A549 (cell line): ENCODE measurements around the gene SLC25A11. TPM values are rescaled to one million over a fixed set of nuclear protein-coding genes. Genes with fewer than 3 reads are reported as not detected.

Source experiments
- ATAC-seq, 2 experiments: fragments of 200-7000 bp in 1 of 2; fragments of >200 bp in 1 of 2; cut with Nextera tagmentation in 1 of 2; cut with Tn5 transposase in 1 of 2; 3 replicates each; pipeline versions ENCODE4 v1.8.0 to v1.9.1; 2018 to 2020; ENCODE audit warnings: mild to moderate bottlenecking in 1 of 2, moderate library complexity in 1 of 2
- CTCF ChIA-PET: fragments of 300-600 bp; sonication (Branson Sonifier 250); formaldehyde crosslinking; extraction: SDS; loops from one replicate; lab custom pipeline; 2021; ENCODE audit warnings: antibody characterized with exemption, inconsistent platforms; lab: Yijun Ruan, JAX
- POLR2A ChIA-PET: fragments of 350-600 bp; formaldehyde crosslinking; extraction: SDS; loops from one replicate; lab custom pipeline; 2021; ENCODE audit warnings: antibody characterized with exemption, inconsistent platforms; lab: Yijun Ruan, JAX
- DNase-seq, 2 experiments: peaks; one replicate each; pipeline versions ENCODE4 v3.0.0 to v3.0.0-alpha.2; 2011 to 2016; ENCODE audit warnings: low read depth in 1 of 2, low spot score in 1 of 2
- FAIRE-seq: peaks from 2 replicates; lab custom pipeline; 2011; peaks lifted over from hg19 to GRCh38; lab: Jason Lieb, UNC
- H3K27ac ChIP-seq, 2 experiments: fragments of >200 bp; sonication (Bioruptor Twin); formaldehyde crosslinking; 3 replicates each; pipeline ENCODE4 v1.5.1; 2016 to 2017
- H3K4me1 ChIP-seq: fragments of >200 bp; sonication (Bioruptor Twin); formaldehyde crosslinking; 3 replicates; pipeline ENCODE4 v1.6.1; 2016
- H3K4me2 ChIP-seq: fragments of >200 bp; sonication (Bioruptor Twin); formaldehyde crosslinking; 3 replicates; pipeline ENCODE4 v1.6.1; 2016
- H3K4me3 ChIP-seq: fragments of >200 bp; sonication (Bioruptor Twin); formaldehyde crosslinking; 3 replicates; pipeline ENCODE4 v1.5.1; 2016
- H3K9me3 ChIP-seq: fragments of >200 bp; sonication (Bioruptor Twin); formaldehyde crosslinking; 3 replicates; pipeline ENCODE4 v1.6.1; 2016
- CEBPB ChIP-seq, 2 experiments: fragments of >200 bp in 1 of 2; sonication (Bioruptor Twin) in 1 of 2; formaldehyde crosslinking in 1 of 2; IDR thresholded peaks; 2 replicates each; pipeline ENCODE4 v1.6.1; 2012 to 2016
- CHD2 ChIP-seq: fragments of 150-350 bp; IDR thresholded peaks from 2 replicates; pipeline ENCODE4 v1.6.1; 2014; ENCODE audit warnings: low read length; ENCODE audit not compliant: partially characterized antibody
- CHD4 ChIP-seq: fragments of 200-600 bp; sonication (generic); IDR thresholded peaks from 2 replicates; pipeline ENCODE4 v1.6.1; 2016; ENCODE audit warnings: antibody characterized with exemption, mild to moderate bottlenecking, borderline replicate concordance
- CTCF ChIP-seq: fragments of >200 bp; sonication (Bioruptor Twin); formaldehyde crosslinking; IDR thresholded peaks from 3 replicates; pipeline ENCODE4 v1.5.1; 2016
- ESRRA ChIP-seq: fragments of 150-350 bp; IDR thresholded peaks from 2 replicates; pipeline ENCODE4 v1.6.1; 2014; ENCODE audit warnings: mild to moderate bottlenecking, low read length, borderline replicate concordance
- FOSB ChIP-seq: fragments of 250-450 bp; sonication (Bioruptor Pico); IDR thresholded peaks from 2 replicates; pipeline ENCODE4 v1.5.0; 2020; ENCODE audit warnings: mild to moderate bottlenecking, moderate library complexity
- FOXS1 ChIP-seq: fragments of 250-450 bp; sonication (Bioruptor Pico); IDR thresholded peaks from 2 replicates; pipeline ENCODE4 v1.5.0; 2020; ENCODE audit warnings: mild to moderate bottlenecking, moderate library complexity
- HES2 ChIP-seq: fragments of >200 bp; sonication (Bioruptor Twin); formaldehyde crosslinking; IDR thresholded peaks from 2 replicates; pipeline ENCODE4 v1.6.1; 2016
- KDM1A ChIP-seq: fragments of 200-600 bp; sonication (generic); IDR thresholded peaks from 2 replicates; pipeline ENCODE4 v1.6.1; 2016; ENCODE audit warnings: low read depth, mild to moderate bottlenecking
- MAX ChIP-seq: IDR thresholded peaks from 2 replicates; pipeline ENCODE4 v1.6.1; 2012
- NFE2L2 ChIP-seq: fragments of 150-350 bp; conservative IDR thresholded peaks from 2 replicates; pipeline ENCODE4 v1.6.1; 2014; ENCODE audit warnings: low read length
- NPAS2 ChIP-seq: fragments of 250-450 bp; sonication (Bioruptor Pico); IDR thresholded peaks from 2 replicates; pipeline ENCODE4 v1.8.0; 2022; ENCODE audit warnings: mild to moderate bottlenecking, moderate library complexity, borderline replicate concordance
- PHF8 ChIP-seq: fragments of 200-600 bp; sonication (generic); IDR thresholded peaks from 2 replicates; pipeline ENCODE4 v1.6.1; 2016; ENCODE audit warnings: low read depth, mild to moderate bottlenecking, antibody characterized with exemption, moderate library complexity, borderline replicate concordance
- POLR2A ChIP-seq: IDR thresholded peaks from 2 replicates; pipeline ENCODE4 v1.6.1; 2012; ENCODE audit warnings: mild to moderate bottlenecking, low read length
- RFX5 ChIP-seq: fragments of 450-650 bp; IDR thresholded peaks from 2 replicates; pipeline ENCODE4 v1.7.1; 2014; ENCODE audit warnings: antibody characterized with exemption, mild to moderate bottlenecking, moderate library complexity
- SMC3 ChIP-seq: fragments of >200 bp; sonication (Bioruptor Twin); formaldehyde crosslinking; IDR thresholded peaks from 3 replicates; pipeline ENCODE4 v1.6.1; 2018; ENCODE audit warnings: inconsistent platforms
- SREBF2 ChIP-seq: fragments of 450-650 bp; IDR thresholded peaks from 2 replicates; pipeline ENCODE4 v1.6.1; 2014; ENCODE audit warnings: mild to moderate bottlenecking, moderate library complexity
- TFCP2L1 ChIP-seq: fragments of 250-450 bp; sonication (Bioruptor Pico); IDR thresholded peaks from 2 replicates; pipeline ENCODE4 v1.5.0; 2021; ENCODE audit warnings: mild to moderate bottlenecking
- TP53 ChIP-seq: fragments of 250-450 bp; sonication (Bioruptor Pico); IDR thresholded peaks from 2 replicates; pipeline ENCODE4 v1.5.0; 2021; ENCODE audit warnings: mild to moderate bottlenecking, moderate library complexity
- WGBS: methylation state at CpG from one replicate; pipeline ENCODE4 v1.1.6; 2017; ENCODE audit errors: missing lambda C conversion rate; 5-methylcytosine and 5-hydroxymethylcytosine counted together
- polyA plus RNA-seq, 4 experiments: library from polyadenylated mRNA; depleted of rRNA in 3 of 4; stranded (reverse); fragments of >200 nt; fragmentation: RNase III in 1 of 4; extraction: RNeasy Plus Mini Kit Qiagen cat#74134 plus additional on column Dnase treatment in 1 of 4; gene quantifications; 2 replicates in 3 of 4; 3 replicates in 1 of 4; pipeline ENCODE4 v1.2.3, GENCODE V29; 2011 to 2017
- TF ChIP-seq, protein P1 (sequence below): fragments of 250-450 bp; sonication (Bioruptor Pico); IDR thresholded peaks from 2 replicates; pipeline ENCODE4 v1.5.0; 2020; ENCODE audit warnings: low read depth, mild to moderate bottlenecking, moderate library complexity
- TF ChIP-seq, protein P2 (sequence below): fragments of 200-600 bp; sonication (generic); IDR thresholded peaks from 2 replicates; pipeline ENCODE4 v1.6.1; 2016; ENCODE audit warnings: antibody characterized with exemption, mild to moderate bottlenecking, moderate library complexity
- TF ChIP-seq, protein P3 (sequence below): fragments of 250-450 bp; sonication (Bioruptor Pico); IDR thresholded peaks from 2 replicates; pipeline ENCODE4 v1.5.0; 2021; ENCODE audit warnings: mild to moderate bottlenecking, moderate library complexity, borderline replicate concordance

SLC25A11 gene
- polyA plus RNA-seq, 2 of the 4 experiments (the other 2 are of a cell fraction), result 60.2 to 69.2 TPM

DNA sequence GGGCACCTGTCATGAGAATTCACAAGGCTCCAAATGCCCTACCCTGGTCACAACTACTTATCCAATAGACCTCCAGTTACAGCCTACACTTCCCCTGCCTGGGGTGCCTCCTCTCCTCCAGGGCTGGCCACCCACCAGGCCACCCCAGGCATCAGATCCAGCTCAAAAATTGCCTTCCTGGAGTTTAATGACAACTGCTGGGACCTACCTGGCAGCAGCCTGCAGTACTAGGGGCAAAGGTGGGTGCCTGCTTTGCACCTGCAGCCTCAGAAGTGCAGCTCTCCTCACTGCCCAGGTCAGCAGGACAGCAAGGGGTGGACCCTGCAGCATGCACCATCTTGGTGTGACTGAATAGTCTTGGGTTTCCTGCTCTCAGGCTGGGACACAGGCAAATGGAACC, 4.2 kb downstream of the SLC25A11 start:
- no peak overlapping the region for H3K27ac ChIP-seq
- ATAC-seq (no peak), FAIRE-seq (no peak), DNase-seq (no peak)
- ChIA-PET CTCF (interaction anchor here (1.0 to 2.6 kb wide), 3 partner anchors 27 to 52 kb away, joined by 3 to 14 read pairs (median 5); partner anchors contain the start of gene CAMTA2), POLR2A (interaction anchor here (0.5 to 1.8 kb wide), 2 partner anchors 32 to 177 kb away, joined by 4 to 8 read pairs; partner anchors contain the start of gene SPAG7)
- H3K4me1 ChIP-seq, result peaks cover 10% of the 10 kb centered on the region
- H3K9me3 ChIP-seq, result no peaks in the 10 kb centered on the region
- no peak overlapping the region for H3K4me2 ChIP-seq
- H3K4me3 ChIP-seq, result no peak overlapping the region
- TF ChIP-seq CEBPB (IDR thresholded peaks at IDR 0.05) (no peak), PHF8 (no peak), FOSB (no peak), SREBF2 (no peak), HES2 (no peak), CHD4 (no peak), ESRRA (no peak), FOXS1 (CRISPR knock-in tag) (no peak), CTCF (no peak), TP53 (no peak), TFCP2L1 (CRISPR knock-in tag) (no peak), KDM1A (no peak), NPAS2 (no peak), NFE2L2 (no peak)
- TF ChIP-seq, protein P1, sequence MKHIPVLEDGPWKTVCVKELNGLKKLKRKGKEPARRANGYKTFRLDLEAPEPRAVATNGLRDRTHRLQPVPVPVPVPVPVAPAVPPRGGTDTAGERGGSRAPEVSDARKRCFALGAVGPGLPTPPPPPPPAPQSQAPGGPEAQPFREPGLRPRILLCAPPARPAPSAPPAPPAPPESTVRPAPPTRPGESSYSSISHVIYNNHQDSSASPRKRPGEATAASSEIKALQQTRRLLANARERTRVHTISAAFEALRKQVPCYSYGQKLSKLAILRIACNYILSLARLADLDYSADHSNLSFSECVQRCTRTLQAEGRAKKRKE (CRISPR knock-in tag), result no peak
- TF ChIP-seq, protein P2, sequence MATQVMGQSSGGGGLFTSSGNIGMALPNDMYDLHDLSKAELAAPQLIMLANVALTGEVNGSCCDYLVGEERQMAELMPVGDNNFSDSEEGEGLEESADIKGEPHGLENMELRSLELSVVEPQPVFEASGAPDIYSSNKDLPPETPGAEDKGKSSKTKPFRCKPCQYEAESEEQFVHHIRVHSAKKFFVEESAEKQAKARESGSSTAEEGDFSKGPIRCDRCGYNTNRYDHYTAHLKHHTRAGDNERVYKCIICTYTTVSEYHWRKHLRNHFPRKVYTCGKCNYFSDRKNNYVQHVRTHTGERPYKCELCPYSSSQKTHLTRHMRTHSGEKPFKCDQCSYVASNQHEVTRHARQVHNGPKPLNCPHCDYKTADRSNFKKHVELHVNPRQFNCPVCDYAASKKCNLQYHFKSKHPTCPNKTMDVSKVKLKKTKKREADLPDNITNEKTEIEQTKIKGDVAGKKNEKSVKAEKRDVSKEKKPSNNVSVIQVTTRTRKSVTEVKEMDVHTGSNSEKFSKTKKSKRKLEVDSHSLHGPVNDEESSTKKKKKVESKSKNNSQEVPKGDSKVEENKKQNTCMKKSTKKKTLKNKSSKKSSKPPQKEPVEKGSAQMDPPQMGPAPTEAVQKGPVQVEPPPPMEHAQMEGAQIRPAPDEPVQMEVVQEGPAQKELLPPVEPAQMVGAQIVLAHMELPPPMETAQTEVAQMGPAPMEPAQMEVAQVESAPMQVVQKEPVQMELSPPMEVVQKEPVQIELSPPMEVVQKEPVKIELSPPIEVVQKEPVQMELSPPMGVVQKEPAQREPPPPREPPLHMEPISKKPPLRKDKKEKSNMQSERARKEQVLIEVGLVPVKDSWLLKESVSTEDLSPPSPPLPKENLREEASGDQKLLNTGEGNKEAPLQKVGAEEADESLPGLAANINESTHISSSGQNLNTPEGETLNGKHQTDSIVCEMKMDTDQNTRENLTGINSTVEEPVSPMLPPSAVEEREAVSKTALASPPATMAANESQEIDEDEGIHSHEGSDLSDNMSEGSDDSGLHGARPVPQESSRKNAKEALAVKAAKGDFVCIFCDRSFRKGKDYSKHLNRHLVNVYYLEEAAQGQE, result no peak

GRCh38 chr17:4934173-4934979, 5.5 kb downstream of the SLC25A11 start:
- Histone ChIP-seq H3K4me2 (no peak overlapping the region), H3K27ac (no peak overlapping the region), H3K9me3 (no peaks in the 10 kb centered on the region), H3K4me1 (peaks cover 10% of the 10 kb centered on the region), H3K4me3 (no peak overlapping the region)
- TF ChIP-seq, protein P3, sequence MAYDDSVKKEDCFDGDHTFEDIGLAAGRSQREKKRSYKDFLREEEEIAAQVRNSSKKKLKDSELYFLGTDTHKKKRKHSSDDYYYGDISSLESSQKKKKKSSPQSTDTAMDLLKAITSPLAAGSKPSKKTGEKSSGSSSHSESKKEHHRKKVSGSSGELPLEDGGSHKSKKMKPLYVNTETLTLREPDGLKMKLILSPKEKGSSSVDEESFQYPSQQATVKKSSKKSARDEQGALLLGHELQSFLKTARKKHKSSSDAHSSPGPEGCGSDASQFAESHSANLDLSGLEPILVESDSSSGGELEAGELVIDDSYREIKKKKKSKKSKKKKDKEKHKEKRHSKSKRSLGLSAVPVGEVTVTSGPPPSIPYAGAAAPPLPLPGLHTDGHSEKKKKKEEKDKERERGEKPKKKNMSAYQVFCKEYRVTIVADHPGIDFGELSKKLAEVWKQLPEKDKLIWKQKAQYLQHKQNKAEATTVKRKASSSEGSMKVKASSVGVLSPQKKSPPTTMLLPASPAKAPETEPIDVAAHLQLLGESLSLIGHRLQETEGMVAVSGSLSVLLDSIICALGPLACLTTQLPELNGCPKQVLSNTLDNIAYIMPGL, result no peak
- TF ChIP-seq MAX (no peak), RFX5 (no peak), SMC3 (no peak), POLR2A (peak; percentile 10; the same call in 1 of the 2 replicates), CHD2 (no peak)
- 79% methylated on average over 14 of the region's 14 CpGs for WGBS
- peak in 1 of 2 experiments; percentile 57; a peak in 4 of 6 replicates for ATAC-seq
- no peak for FAIRE-seq
- CTCF ChIA-PET, result interaction anchor here (0.6 to 1.3 kb wide), 4 partner anchors 25 to 1003 kb away, joined by 3 to 4 read pairs (median 3); no protein-coding TSS in a partner anchor
- DNase-seq, result no peak
- POLR2A ChIA-PET, result no interaction called here
